SK-N-SH treated with all-trans-retinoic acid at 6 μM for 48 hours (cell line): ENCODE results near the gene ANKRD28.
A peak's percentile ranks its signal among the peaks of the same experiment; 100 is the strongest.
"Not testable (repeated sequence)": the region's sequence is repeated elsewhere in the genome, so short reads cannot be mapped to it uniquely, and the experiment has no call there.

Experiments used
- ATAC-seq: fragments of 200-7000 bp; cut with Tn5 transposase; 3 replicates; pipeline ENCODE4 v1.9.1; 2020; ENCODE audit warnings: mild to moderate bottlenecking, moderate library complexity
- ARNTL ChIP-seq: fragments of 450-650 bp; formaldehyde crosslinking; IDR thresholded peaks from 2 replicates; pipeline ENCODE4 v1.5.0; 2020; ENCODE audit warnings: low read depth, mild to moderate bottlenecking, moderate library complexity, borderline replicate concordance
- BACH2 ChIP-seq: fragments of 250-450 bp; sonication (Bioruptor Pico); IDR thresholded peaks from 2 replicates; pipeline ENCODE4 v1.9.0; 2021; ENCODE audit warnings: mild to moderate bottlenecking, borderline replicate concordance
- CSDC2 ChIP-seq: fragments of 250-450 bp; sonication (Bioruptor Pico); IDR thresholded peaks from 2 replicates; pipeline ENCODE4 v1.5.0; 2020; ENCODE audit warnings: mild to moderate bottlenecking, moderate library complexity
- ESRRG ChIP-seq: fragments of 250-450 bp; sonication (Bioruptor Pico); IDR thresholded peaks from 2 replicates; pipeline ENCODE4 v1.6.1; 2021; ENCODE audit warnings: mild to moderate bottlenecking
- GLIS3 ChIP-seq: fragments of 250-450 bp; sonication (Bioruptor Pico); IDR thresholded peaks from 2 replicates; pipeline ENCODE4 v1.5.0; 2020; ENCODE audit warnings: mild to moderate bottlenecking, moderate library complexity
- ISL1 ChIP-seq: fragments of 250-450 bp; sonication (Bioruptor Pico); IDR thresholded peaks from 2 replicates; pipeline ENCODE4 v2.1.2; 2022; ENCODE audit warnings: mild to moderate bottlenecking, moderate library complexity
- OSR1 ChIP-seq: fragments of 250-450 bp; sonication (Bioruptor Pico); IDR thresholded peaks from 2 replicates; pipeline ENCODE4 v1.8.0; 2022; ENCODE audit warnings: moderate library complexity, mild to moderate bottlenecking, inconsistent platforms
- PATZ1 ChIP-seq: fragments of 250-450 bp; sonication (Bioruptor Pico); IDR thresholded peaks from 2 replicates; pipeline ENCODE4 v1.8.0; 2020; ENCODE audit warnings: mild to moderate bottlenecking, moderate library complexity, borderline replicate concordance
- POU6F1 ChIP-seq: fragments of 250-450 bp; sonication (Bioruptor Pico); IDR thresholded peaks from 2 replicates; pipeline ENCODE4 v1.8.0; 2021; ENCODE audit warnings: low read depth, mild to moderate bottlenecking, moderate library complexity, borderline replicate concordance
- RARB ChIP-seq: fragments of 250-450 bp; sonication (Bioruptor Pico); IDR thresholded peaks from 2 replicates; pipeline ENCODE4 v1.8.0; 2021; ENCODE audit warnings: mild to moderate bottlenecking, moderate library complexity
- SNAI2 ChIP-seq: fragments of 250-450 bp; sonication (Bioruptor Pico); IDR thresholded peaks from 2 replicates; pipeline ENCODE4 v1.5.0; 2020; ENCODE audit warnings: mild to moderate bottlenecking, moderate library complexity
- TOX ChIP-seq: fragments of 250-450 bp; sonication (Bioruptor Pico); IDR thresholded peaks from 2 replicates; pipeline ENCODE4 v1.8.0; 2021; ENCODE audit warnings: mild to moderate bottlenecking, moderate library complexity, borderline replicate concordance
- TSHZ2 ChIP-seq: fragments of 250-450 bp; sonication (Bioruptor Pico); IDR thresholded peaks from 2 replicates; pipeline ENCODE4 v1.5.0; 2020; ENCODE audit warnings: mild to moderate bottlenecking, moderate library complexity
- ZC3H10 ChIP-seq: fragments of 250-450 bp; sonication (Bioruptor Pico); IDR thresholded peaks from 2 replicates; pipeline ENCODE4 v1.5.1; 2021; ENCODE audit warnings: mild to moderate bottlenecking, moderate library complexity
- ZFP3 ChIP-seq: fragments of 250-450 bp; sonication (Bioruptor Pico); IDR thresholded peaks from 2 replicates; pipeline ENCODE4 v1.5.0; 2020; ENCODE audit warnings: mild to moderate bottlenecking, moderate library complexity
- ZNF565 ChIP-seq: fragments of 450-650 bp; formaldehyde crosslinking; conservative IDR thresholded peaks from 2 replicates; pipeline ENCODE4 v1.5.0; 2020; ENCODE audit warnings: low read depth, mild to moderate bottlenecking, moderate library complexity
- ZNF8 ChIP-seq: fragments of 450-650 bp; formaldehyde crosslinking; IDR thresholded peaks from 2 replicates; pipeline ENCODE4 v1.5.0; 2020; ENCODE audit warnings: mild to moderate bottlenecking, moderate library complexity
- TF ChIP-seq, protein P1 (sequence below): fragments of 250-450 bp; sonication (Bioruptor Pico); IDR thresholded peaks from 2 replicates; pipeline ENCODE4 v1.5.1; 2021; ENCODE audit warnings: mild to moderate bottlenecking, moderate library complexity

The ANKRD28 gene

DNA sequence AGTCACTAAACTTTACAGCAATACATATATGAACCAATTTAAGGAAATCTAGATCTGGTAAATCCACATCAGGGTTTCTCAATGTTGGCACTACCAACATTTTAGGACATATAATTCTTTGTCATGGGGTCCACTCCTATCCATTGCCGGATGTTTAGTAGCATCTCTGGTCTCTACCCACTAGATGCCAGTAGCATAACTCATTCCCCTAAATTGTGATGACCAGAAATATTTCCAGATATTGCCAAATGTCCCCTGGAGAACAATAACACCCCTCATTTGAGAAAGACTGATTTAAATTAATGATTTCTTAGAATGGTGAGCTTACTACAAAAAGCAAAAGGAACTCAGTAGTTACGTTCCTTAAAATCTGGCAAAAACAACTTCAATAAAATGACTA lies 23.1 kb upstream of the ANKRD28 start:
- TF ChIP-seq SNAI2 (CRISPR knock-in tag) (no peak), OSR1 (CRISPR knock-in tag) (no peak), ZFP3 (CRISPR knock-in tag) (no peak), GLIS3 (CRISPR knock-in tag) (no peak), POU6F1 (CRISPR knock-in tag) (no peak), BACH2 (CRISPR knock-in tag) (no peak)
- TF ChIP-seq, protein P1, sequence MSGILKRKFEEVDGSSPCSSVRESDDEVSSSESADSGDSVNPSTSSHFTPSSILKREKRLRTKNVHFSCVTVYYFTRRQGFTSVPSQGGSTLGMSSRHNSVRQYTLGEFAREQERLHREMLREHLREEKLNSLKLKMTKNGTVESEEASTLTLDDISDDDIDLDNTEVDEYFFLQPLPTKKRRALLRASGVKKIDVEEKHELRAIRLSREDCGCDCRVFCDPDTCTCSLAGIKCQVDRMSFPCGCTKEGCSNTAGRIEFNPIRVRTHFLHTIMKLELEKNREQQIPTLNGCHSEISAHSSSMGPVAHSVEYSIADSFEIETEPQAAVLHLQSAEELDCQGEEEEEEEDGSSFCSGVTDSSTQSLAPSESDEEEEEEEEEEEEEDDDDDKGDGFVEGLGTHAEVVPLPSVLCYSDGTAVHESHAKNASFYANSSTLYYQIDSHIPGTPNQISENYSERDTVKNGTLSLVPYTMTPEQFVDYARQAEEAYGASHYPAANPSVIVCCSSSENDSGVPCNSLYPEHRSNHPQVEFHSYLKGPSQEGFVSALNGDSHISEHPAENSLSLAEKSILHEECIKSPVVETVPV (CRISPR knock-in tag), result no peak
- no peak for ATAC-seq

DNA sequence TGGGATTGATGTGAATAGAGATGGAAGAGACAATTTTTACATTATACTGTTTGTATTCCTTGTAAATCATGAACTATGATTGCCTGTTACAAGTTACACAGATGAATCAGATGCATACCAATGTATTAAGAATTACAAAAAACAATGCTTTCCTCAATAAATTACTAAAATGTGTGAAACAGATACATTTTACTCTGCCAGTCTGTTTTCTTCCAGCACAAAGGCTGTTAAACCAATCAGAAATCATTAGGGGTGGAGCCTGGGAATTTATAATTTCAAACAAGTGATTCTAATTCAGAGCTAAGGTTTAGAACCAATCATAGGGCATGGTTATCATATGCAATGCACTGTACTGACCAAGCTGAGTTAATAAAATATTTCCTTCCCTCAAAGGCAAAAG lies 21.8 kb upstream of the ANKRD28 start:
- TF ChIP-seq ARNTL (CRISPR knock-in tag) (no peak), CSDC2 (CRISPR knock-in tag) (no peak), ZNF8 (CRISPR knock-in tag) (no peak), SNAI2 (CRISPR knock-in tag) (no peak), BACH2 (CRISPR knock-in tag) (no peak), ESRRG (no peak), TSHZ2 (CRISPR knock-in tag) (no peak)
- no peak for ATAC-seq

DNA sequence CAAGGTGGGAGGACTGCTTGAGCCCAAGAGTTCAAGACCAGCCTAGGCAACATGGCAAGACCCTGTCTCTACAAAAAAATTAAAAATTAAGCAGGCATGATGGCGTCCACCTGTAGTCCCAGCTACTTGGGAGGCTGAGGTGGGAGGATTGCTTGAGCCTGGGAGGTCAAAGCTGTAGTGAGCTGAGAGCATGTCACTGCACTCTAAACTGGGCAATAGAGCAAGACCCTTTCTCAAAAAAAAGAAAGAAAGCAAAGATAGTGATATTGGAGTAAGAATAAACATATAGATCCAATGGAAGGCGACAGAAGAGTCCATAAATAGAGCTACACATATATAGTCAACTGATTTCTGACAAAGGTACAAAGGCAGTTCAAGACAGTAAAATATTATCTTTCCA lies 21.3 kb upstream of the ANKRD28 start:
- no peak for ATAC-seq
- TF ChIP-seq ISL1, result no peak
- no peak for TF ChIP-seq TSHZ2 (CRISPR knock-in tag)
- no peak for TF ChIP-seq RARB (CRISPR knock-in tag)
- no peak for TF ChIP-seq ZC3H10 (CRISPR knock-in tag)
- TF ChIP-seq ARNTL (CRISPR knock-in tag), result no peak
- TF ChIP-seq TOX, result no peak
- TF ChIP-seq OSR1 (CRISPR knock-in tag), result no peak
- TF ChIP-seq ESRRG, result no peak
- TF ChIP-seq PATZ1 (CRISPR knock-in tag), result no peak
- TF ChIP-seq SNAI2 (CRISPR knock-in tag), result no peak
- TF ChIP-seq ZNF565, result no peak

GRCh38 chr3:15815696-15816095 lies 17.9 kb upstream of the ANKRD28 start:
- TF ChIP-seq ZNF8 (CRISPR knock-in tag) (no peak), OSR1 (CRISPR knock-in tag) (no peak), CSDC2 (CRISPR knock-in tag) (no peak), ISL1 (peak; percentile 41; the same call in 1 of the 2 replicates)
- ATAC-seq, result peak; percentile 80

GRCh38 chr3:15813079-15813478 lies 15.3 kb upstream of the ANKRD28 start:
- ATAC-seq, result not testable (repeated sequence)
